ENCODE data around the gene MLH1. TPM values are rescaled to one million over a fixed set of nuclear protein-coding genes. Genes with fewer than 3 reads are reported as not detected.
A peak's percentile ranks its signal among the peaks of the same experiment; 100 is the strongest.

Gene MLH1
- total RNA-seq, 1 donor from 2014 or later: 50.2 TPM

GRCh38 chr3:36981006-36981405 is 12.3 kb upstream of the MLH1 start:
- TF ChIP-seq CTCF (conservative IDR thresholded peaks at IDR 0.05; ENCODE audit: low read depth, low read length): no peak
- DNase-seq (ENCODE audit: low read depth): no peak
- H3K4me3 ChIP-seq (ENCODE audit: low read depth, low read length): no peak overlapping the region

DNA sequence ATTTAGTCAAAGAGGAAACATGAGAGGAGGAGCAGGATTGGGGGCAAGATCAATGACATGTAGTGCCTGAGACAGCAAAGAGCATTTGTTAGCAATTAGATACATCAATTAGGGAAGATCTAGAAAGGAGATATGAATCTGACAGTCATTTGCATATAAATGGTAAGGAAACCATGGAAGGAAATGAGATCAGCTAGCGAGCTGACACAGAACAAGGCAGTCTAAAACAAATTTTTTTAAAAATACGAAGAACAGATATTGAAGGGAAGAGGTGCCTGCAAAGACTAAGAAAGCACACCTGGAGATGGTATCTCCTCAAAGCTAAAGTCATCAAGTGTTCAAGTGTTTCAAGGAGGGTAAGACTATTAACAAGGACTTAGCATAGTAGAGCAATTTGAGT is 5.0 kb upstream of the MLH1 start:
- no peak for TF ChIP-seq CTCF (conservative IDR thresholded peaks at IDR 0.05; ENCODE audit: low read depth, low read length)
- no peak for DNase-seq (ENCODE audit: low read depth)
- H3K4me3 ChIP-seq (ENCODE audit: low read depth, low read length): no peak overlapping the region

- no peak for TF ChIP-seq CTCF (conservative IDR thresholded peaks at IDR 0.05; ENCODE audit: low read depth, low read length)
- H3K4me3 ChIP-seq (ENCODE audit: low read depth, low read length): no peak overlapping the region
- DNase-seq (ENCODE audit: low read depth): no peak
Measured at GRCh38 chr3:36989005-36989404, 4.3 kb upstream of the MLH1 start.

DNA sequence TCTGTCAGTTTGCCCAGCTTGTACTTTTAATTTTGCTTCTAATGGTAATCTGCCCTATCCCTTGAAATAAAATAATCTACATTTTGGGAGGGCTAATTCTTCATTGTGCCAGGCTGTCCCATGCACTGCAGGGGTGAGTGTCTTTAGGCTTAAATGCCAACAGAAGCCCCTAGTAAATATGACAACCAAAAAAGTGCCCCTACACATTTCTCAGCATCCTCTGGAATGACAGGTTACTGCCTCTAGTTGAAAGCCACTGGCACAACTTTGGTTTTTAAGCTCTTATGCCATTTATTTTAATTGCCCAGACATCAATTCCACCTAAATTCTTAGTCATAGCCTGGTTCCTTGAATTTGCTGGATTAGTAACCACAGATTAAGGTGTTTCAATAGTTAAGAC is 3.8 kb upstream of the MLH1 start:
- TF ChIP-seq CTCF (conservative IDR thresholded peaks at IDR 0.05; ENCODE audit: low read depth, low read length): no peak
- DNase-seq (ENCODE audit: low read depth): no peak
- no peak overlapping the region for H3K4me3 ChIP-seq (ENCODE audit: low read depth, low read length)

DNA sequence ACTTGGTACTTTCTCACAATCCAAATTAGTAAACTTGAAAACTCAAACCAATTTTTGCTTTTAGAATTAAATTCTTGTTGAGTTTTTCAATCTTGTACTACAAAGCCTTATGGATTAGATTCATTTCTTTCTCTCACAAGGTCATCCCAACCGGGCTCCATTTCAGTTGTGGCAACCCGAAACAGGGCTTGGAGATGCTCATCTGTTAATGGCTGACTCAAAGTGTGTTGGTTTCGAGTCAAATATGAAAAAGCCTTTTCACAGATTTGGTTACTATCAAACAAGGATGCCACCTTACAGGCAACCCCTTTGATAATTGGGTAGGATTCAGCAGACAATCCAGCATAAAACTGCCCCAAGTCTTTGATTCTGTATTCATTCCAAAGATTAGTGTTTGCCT is 2.2 kb upstream of the MLH1 start:
- no peak for TF ChIP-seq CTCF (conservative IDR thresholded peaks at IDR 0.05; ENCODE audit: low read depth, low read length)
- DNase-seq (ENCODE audit: low read depth): no peak
- H3K4me3 ChIP-seq (ENCODE audit: low read depth, low read length): peak overlapping the region; percentile 82

DNA sequence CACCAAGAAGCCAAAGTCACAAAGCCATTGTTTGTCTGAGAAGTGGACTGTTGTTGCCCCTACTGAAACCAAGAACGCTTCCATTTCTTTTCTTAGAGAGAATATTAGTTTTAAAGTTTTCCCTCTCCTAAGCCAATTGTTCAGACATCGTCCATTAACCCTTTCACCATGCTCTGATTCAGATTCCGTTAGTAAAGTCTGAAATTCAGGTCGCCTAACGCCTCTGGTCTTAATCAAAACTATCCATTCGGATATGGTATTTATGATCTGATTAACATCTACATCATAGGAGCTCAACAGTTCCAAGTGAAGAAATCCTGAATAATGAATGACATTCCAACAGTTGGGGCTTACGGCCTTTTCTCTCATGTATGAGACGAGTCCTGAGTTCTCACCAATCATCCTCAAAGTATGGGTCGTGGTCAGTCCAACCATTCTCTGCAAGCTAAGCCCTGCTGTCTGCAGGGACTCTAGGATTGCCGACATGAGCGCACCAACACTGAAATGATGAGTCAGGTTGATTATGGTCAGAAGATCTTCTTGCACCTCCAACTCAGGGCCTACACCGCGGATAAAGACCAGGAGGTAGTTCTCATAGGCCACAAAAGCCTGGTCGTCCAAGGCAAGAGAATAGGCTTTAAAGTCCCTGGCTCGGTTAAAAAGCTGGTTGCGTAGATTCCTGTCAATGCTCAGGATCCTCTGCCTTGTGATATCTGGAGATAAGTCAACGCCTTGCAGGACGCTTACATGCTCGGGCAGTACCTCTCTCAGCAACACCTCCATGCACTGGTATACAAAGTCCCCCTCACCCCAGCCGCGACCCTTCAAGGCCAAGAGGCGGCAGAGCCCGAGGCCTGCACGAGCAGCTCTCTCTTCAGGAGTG is 1.2 kb upstream of the MLH1 start:
- DNase-seq (ENCODE audit: low read depth): no peak

More for the DNA sequence above, 1.2 kb upstream of the MLH1 start:
- H3K4me3 ChIP-seq (ENCODE audit: low read depth, low read length): peak overlapping the region; percentile 82
- no peak for TF ChIP-seq CTCF (conservative IDR thresholded peaks at IDR 0.05; ENCODE audit: low read depth, low read length)
